Liver (tissue), 3 donors: ENCODE data around the gene MED6.

Experiments
- ATF3 ChIP-seq: IDR thresholded peaks from 2 replicates; pipeline ENCODE4 v1.6.1; 2016; ENCODE audit warnings: antibody characterized with exemption
- CTCF ChIP-seq: fragments of 150-350 bp; IDR thresholded peaks from 2 replicates; pipeline ENCODE4 v1.5.1; 2017; ENCODE audit warnings: improper control_type of control experiment, low read depth, low read length; ENCODE audit not compliant: missing input control
- GABPA ChIP-seq, 2 donors: IDR thresholded peaks in 1 of 2; conservative IDR thresholded peaks in 1 of 2; 2 replicates each; pipeline ENCODE4 v1.6.1; 2016; ENCODE audit warnings: antibody characterized with exemption in 2 of 2, mild to moderate bottlenecking in 1 of 2, moderate library complexity in 1 of 2
- MAX ChIP-seq: IDR thresholded peaks from 2 replicates; pipeline ENCODE4 v1.6.1; 2016; ENCODE audit warnings: antibody characterized with exemption
- REST ChIP-seq: IDR thresholded peaks from 2 replicates; pipeline ENCODE4 v1.6.1; 2016; ENCODE audit warnings: antibody characterized with exemption, mild to moderate bottlenecking
- RXRA ChIP-seq, 2 donors: IDR thresholded peaks; 2 replicates each; pipeline ENCODE4 v1.6.1; 2017 to 2018; ENCODE audit warnings: antibody characterized with exemption in 2 of 2, mild to moderate bottlenecking in 1 of 2
- SP1 ChIP-seq: IDR thresholded peaks from 2 replicates; pipeline ENCODE4 v1.6.1; 2018; ENCODE audit warnings: antibody characterized with exemption, mild to moderate bottlenecking
- TAF1 ChIP-seq: conservative IDR thresholded peaks from 2 replicates; pipeline ENCODE4 v1.6.1; 2016; ENCODE audit warnings: antibody characterized with exemption, mild to moderate bottlenecking
- YY1 ChIP-seq: IDR thresholded peaks from 2 replicates; pipeline ENCODE4 v1.6.1; 2016; ENCODE audit warnings: antibody characterized with exemption, mild to moderate bottlenecking
- ZBTB33 ChIP-seq: IDR thresholded peaks from 2 replicates; pipeline ENCODE4 v1.6.1; 2016; ENCODE audit warnings: antibody characterized with exemption
- donor health status: healthy.
- donor health status: healthy.

- no peak for TF ChIP-seq CTCF
- TF ChIP-seq SP1: no peak
- TF ChIP-seq YY1: no peak
- TF ChIP-seq ATF3: no peak
- no peak for TF ChIP-seq RXRA (IDR thresholded peaks at IDR 0.05)
- TF ChIP-seq MAX: no peak
- no peak for TF ChIP-seq REST
- TF ChIP-seq GABPA (IDR thresholded peaks at IDR 0.05 in 1 of 2, conservative IDR thresholded peaks at IDR 0.05 in 1 of 2): no peak
- TF ChIP-seq TAF1: no peak
- no peak for TF ChIP-seq ZBTB33
Observed at GRCh38 chr14:70643967-70644366, 43.5 kb upstream of the MED6 start.
